IMR-90 (cell line): ENCODE measurements around the gene ING3. TPM values are rescaled to one million over a fixed set of nuclear protein-coding genes. Genes with fewer than 3 reads are reported as not detected.

ENCODE experiments used
- ATAC-seq: fragments of 200-7000 bp; cut with Tn5 transposase; 2 replicates; pipeline ENCODE4 v1.9.1; 2020; ENCODE audit warnings: low read depth, mild to moderate bottlenecking, moderate library complexity
- BruUV-seq: library from RNA; stranded (reverse); fragments of 400-500 nt; replicated peaks from 2 replicates; lab custom pipeline; 2021; lab: Mats Ljungman, UMichigan
- CTCF ChIA-PET: fragments of 300-600 bp; formaldehyde crosslinking; extraction: SDS; loops from one replicate; lab custom pipeline; 2021; ENCODE audit warnings: antibody characterized with exemption; lab: Yijun Ruan, JAX
- POLR2A ChIA-PET: fragments of 300-600 bp; sonication (Branson Sonifier 250); formaldehyde crosslinking; loops from one replicate; lab custom pipeline; 2022; ENCODE audit warnings: antibody characterized with exemption; ENCODE audit not compliant: unreplicated experiment; lab: Charles Lee
- DNase-seq: peaks from one replicate; pipeline ENCODE4 v3.0.0; 2013
- H2AFZ ChIP-seq: replicated peaks from 2 replicates; pipeline ENCODE3; 2013; ENCODE audit warnings: low read length, mild to moderate bottlenecking; ENCODE audit not compliant: poor library complexity
- H2AK5ac ChIP-seq: 2 replicates; pipeline ENCODE4 v1.6.1; 2013; ENCODE audit warnings: low read depth, low read length, inconsistent platforms
- H2AK9ac ChIP-seq: replicated peaks from 2 replicates; pipeline ENCODE3; 2013; ENCODE audit warnings: mild to moderate bottlenecking, low read depth, low read length, moderate library complexity; ENCODE audit not compliant: poor library complexity
- H2BK120ac ChIP-seq: 2 replicates; pipeline ENCODE4 v1.6.1; 2013; ENCODE audit warnings: low read depth, low read length, inconsistent platforms
- H2BK15ac ChIP-seq: 3 replicates; pipeline ENCODE4 v1.6.1; 2013; ENCODE audit warnings: low read depth, low read length, inconsistent platforms
- H2BK20ac ChIP-seq: 2 replicates; pipeline ENCODE4 v1.6.1; 2013; ENCODE audit warnings: low read depth, mild to moderate bottlenecking, inconsistent platforms, low read length, moderate library complexity
- H2BK5ac ChIP-seq: 2 replicates; pipeline ENCODE4 v1.6.1; 2013; ENCODE audit warnings: mild to moderate bottlenecking, low read depth, low read length, inconsistent platforms; ENCODE audit not compliant: poor library complexity, severe bottlenecking
- H3K14ac ChIP-seq: replicated peaks from 2 replicates; pipeline ENCODE4 v1.6.1; 2013; ENCODE audit warnings: low read depth, low read length, inconsistent platforms
- H3K18ac ChIP-seq: 2 replicates; pipeline ENCODE4 v1.6.1; 2013; ENCODE audit warnings: low read depth, low read length, control low read depth
- H3K23ac ChIP-seq: 2 replicates; pipeline ENCODE4 v1.6.1; 2013; ENCODE audit warnings: low read depth, low read length, inconsistent platforms
- H3K27ac ChIP-seq: 2 replicates; pipeline ENCODE4 v1.5.1; 2013; ENCODE audit warnings: mild to moderate bottlenecking, control low read depth, low read length; ENCODE audit not compliant: insufficient read depth
- H3K27me3 ChIP-seq: 2 replicates; pipeline ENCODE4 v1.6.1; 2013; ENCODE audit warnings: low read length; ENCODE audit not compliant: control insufficient read depth, insufficient read depth
- H3K36me3 ChIP-seq: 2 replicates; pipeline ENCODE4 v1.6.1; 2013; ENCODE audit warnings: low read length, mixed read lengths; ENCODE audit not compliant: control insufficient read depth, insufficient read depth
- H3K4ac ChIP-seq: 2 replicates; pipeline ENCODE4 v1.6.1; 2013; ENCODE audit warnings: low read depth, low read length, inconsistent platforms
- H3K4me1 ChIP-seq: 2 replicates; pipeline ENCODE4 v1.6.1; 2013; ENCODE audit warnings: low read length, mixed read lengths; ENCODE audit not compliant: control insufficient read depth, insufficient read depth
- H3K4me2 ChIP-seq: 2 replicates; pipeline ENCODE4 v1.6.1; 2013; ENCODE audit warnings: low read depth, mild to moderate bottlenecking, control low read depth, low read length, moderate library complexity
- H3K4me3 ChIP-seq: 2 replicates; pipeline ENCODE4 v1.5.1; 2013; ENCODE audit warnings: low read depth, mild to moderate bottlenecking, control low read depth, low read length, moderate library complexity; ENCODE audit not compliant: insufficient read depth
- H3K56ac ChIP-seq: 2 replicates; pipeline ENCODE4 v1.6.1; 2013; ENCODE audit warnings: low read length, inconsistent platforms; ENCODE audit not compliant: insufficient read depth; ENCODE audit errors: extremely low read depth
- H3K79me1 ChIP-seq, 2 experiments: 2 replicates each; pipeline ENCODE4 v1.6.1; 2013; ENCODE audit warnings: low read length in 2 of 2, inconsistent platforms in 1 of 2, low read depth in 1 of 2
- H3K9ac ChIP-seq: 2 replicates; pipeline ENCODE4 v1.6.1; 2013; ENCODE audit warnings: low read depth, low read length, control low read depth
- H3K9me1 ChIP-seq: 2 replicates; pipeline ENCODE4 v1.6.1; 2013; ENCODE audit warnings: low read length, inconsistent platforms; ENCODE audit not compliant: insufficient read depth
- H3K9me3 ChIP-seq: 2 replicates; pipeline ENCODE4 v1.6.1; 2013; ENCODE audit warnings: low read length; ENCODE audit not compliant: control insufficient read depth, insufficient read depth
- H4K20me1 ChIP-seq: 2 replicates; pipeline ENCODE4 v1.6.1; 2013; ENCODE audit warnings: low read length, inconsistent platforms; ENCODE audit not compliant: insufficient read depth
- H4K5ac ChIP-seq: 2 replicates; pipeline ENCODE4 v1.6.1; 2013; ENCODE audit warnings: mild to moderate bottlenecking, low read depth, low read length, control low read depth
- H4K8ac ChIP-seq, 2 experiments: 2 replicates each; pipeline ENCODE4 v1.6.1; 2013; ENCODE audit warnings: low read depth in 2 of 2, low read length in 2 of 2, control low read depth in 1 of 2, inconsistent platforms in 1 of 2
- H4K91ac ChIP-seq: 2 replicates; pipeline ENCODE4 v1.6.1; 2013; ENCODE audit warnings: low read depth, low read length, inconsistent platforms; ENCODE audit not compliant: insufficient read depth
- BHLHE40 ChIP-seq: fragments of 150-350 bp; IDR thresholded peaks from 2 replicates; pipeline ENCODE4 v1.6.1; 2016; ENCODE audit warnings: mild to moderate bottlenecking, low read depth, low read length
- FOS ChIP-seq: fragments of 150-350 bp; IDR thresholded peaks from 2 replicates; pipeline ENCODE4 v1.6.1; 2016; ENCODE audit warnings: low read depth, low read length
- MXI1 ChIP-seq: IDR thresholded peaks from 2 replicates; pipeline ENCODE4 v1.6.1; 2012; ENCODE audit warnings: low read depth, mild to moderate bottlenecking, low read length, moderate library complexity, borderline replicate concordance
- POLR2A ChIP-seq: IDR thresholded peaks from 2 replicates; pipeline ENCODE4 v1.6.1; 2012; ENCODE audit warnings: mild to moderate bottlenecking, low read depth, low read length
- RAD21 ChIP-seq: IDR thresholded peaks from 2 replicates; pipeline ENCODE4 v1.6.1; 2012; ENCODE audit warnings: low read length, improper control_type of control experiment
- RCOR1 ChIP-seq: IDR thresholded peaks from 2 replicates; pipeline ENCODE4 v1.6.1; 2012; ENCODE audit warnings: mild to moderate bottlenecking, low read length, improper control_type of control experiment; ENCODE audit not compliant: insufficient replicate concordance
- SMC3 ChIP-seq: fragments of 150-350 bp; IDR thresholded peaks from 2 replicates; pipeline ENCODE4 v1.6.1; 2016; ENCODE audit warnings: low read depth, mild to moderate bottlenecking, antibody characterized with exemption, low read length, moderate library complexity
- WGBS, 2 experiments: methylation state at CpG; one replicate each; pipeline versions ENCODE4 v1.1.5 to v1.1.7; 2013; ENCODE audit warnings: missing lambda C conversion rate in 2 of 2; ENCODE audit not compliant: insufficient read length in 1 of 2; ENCODE audit errors: extremely low coverage in 2 of 2; 5-methylcytosine and 5-hydroxymethylcytosine counted together
- dilution Hi-C: fragments of 300-500 bp; cut with HindIII; formaldehyde crosslinking; loops from one replicate; pipeline ENCODE4 v1.14.3; 2018; ENCODE audit warnings: low sequenced_read_pairs; ENCODE audit not compliant: unreplicated experiment
- in situ Hi-C: fragments of 300-500 bp; cut with MboI; formaldehyde crosslinking; loops from 3 replicates; pipeline ENCODE4 v1.14.3; 2019; ENCODE audit warnings: low sequenced_read_pairs, inconsistent platforms, mixed read lengths
- intact Hi-C: fragments of 100-400 bp; cut with micrococcal nuclease; formaldehyde crosslinking; loops from 2 replicates; pipeline ENCODE4 v1.10.0; 2022
- polyA plus RNA-seq, 3 experiments: library from polyadenylated mRNA; depleted of rRNA; stranded (reverse); fragments of >200 nt; gene quantifications; 2 replicates each; pipeline ENCODE4 v1.2.3, GENCODE V29; 2012; ENCODE audit warnings: low replicate concordance in 1 of 3
- total RNA-seq: library from RNA; depleted of rRNA; stranded (reverse); fragments of >200 nt; gene quantifications from 2 replicates; pipeline ENCODE4 v1.2.3, GENCODE V29; 2012

Gene ING3
- total and polyA plus RNA-seq, 2 of the 4 experiments (the other 2 are of a cell fraction) = 7.2 to 11.3 TPM

DNA sequence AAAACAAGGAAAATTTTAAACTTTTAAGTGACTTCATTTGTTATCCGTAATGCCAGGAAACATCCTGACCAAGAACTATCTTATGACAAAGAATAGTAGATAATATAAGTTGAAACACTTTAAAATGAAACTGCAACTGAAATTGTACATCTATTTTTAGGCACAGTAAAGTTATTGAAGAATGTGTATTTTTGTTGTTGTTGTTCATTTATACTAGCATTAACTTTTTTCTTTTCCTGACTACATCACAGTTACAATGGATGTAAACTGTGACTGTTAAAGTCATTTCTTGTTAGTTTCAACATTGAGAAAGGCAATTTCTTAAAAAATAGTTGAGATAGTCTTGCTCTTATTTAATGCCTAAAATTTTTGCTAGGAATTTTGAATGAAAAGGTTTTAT is 40.6 kb downstream of the ING3 start (continued):
- no peak for TF ChIP-seq RAD21

GRCh38 chr7:120991581-120991980 is 41.0 kb downstream of the ING3 start:
- ChIA-PET CTCF (interaction anchor here (1.4 to 4.9 kb wide), 2 partner anchors 85 to 91 kb away, joined by 3 to 46 read pairs; no protein-coding TSS in a partner anchor), POLR2A (no interaction called here)
- Histone ChIP-seq H2AK5ac (no peak overlapping the region), H2AK9ac (no peak overlapping the region), H3K27ac (no peak overlapping the region; the same call in 1 of the 2 replicates), H3K9me3 (no peaks in the 10 kb centered on the region), H3K56ac (0 out of 2 replicates have a peak overlapping the region, but pooled peaks have one; percentile 95), H4K20me1 (no peaks in the 10 kb centered on the region; the same call in 1 of the 2 replicates), H3K14ac (peak overlapping the region; percentile 79), H3K23ac (peak overlapping the region; percentile 83; the same call in 1 of the 2 replicates), H3K4me1 (peaks cover 3% of the 10 kb centered on the region), H4K91ac (no peak overlapping the region), H3K4me2 (peak overlapping the region; percentile 80; the same call in 1 of the 2 replicates), H3K9me1 (peaks cover 6% of the 10 kb centered on the region; the same call in 1 of the 2 replicates), H2BK120ac (peak overlapping the region; percentile 65; the same call in 1 of the 2 replicates), H4K5ac (no peak overlapping the region), H2BK5ac (peak overlapping the region; percentile 98), H2AFZ (no peak overlapping the region), H3K79me1 (peaks cover 9 to 32% of the 10 kb centered on the region in 2 experiments), H3K36me3 (no peaks in the 10 kb centered on the region; the same call in 1 of the 2 replicates), H2BK15ac (no peak overlapping the region; the same call in 2 of the 3 replicates), H3K4ac (peak overlapping the region; percentile 65; the same call in 1 of the 2 replicates), H3K4me3 (peak overlapping the region; percentile 86; the same call in 1 of the 2 replicates), H3K18ac (peak overlapping the region; percentile 27; the same call in 1 of the 2 replicates), H3K9ac (peak overlapping the region; percentile 78; the same call in 1 of the 2 replicates), H4K8ac (peak overlapping the region in 1 of 2 experiments; percentile 27; a peak in 1 of 4 replicates), H3K27me3 (no peaks in the 10 kb centered on the region), H2BK20ac (peak overlapping the region; percentile 53; the same call in 1 of the 2 replicates)
- intact Hi-C loops (no loop called here), dilution Hi-C loops (loop anchor here (25.0 kb wide), 1 partner anchor 96 kb away; no protein-coding TSS in a partner anchor), in situ Hi-C loops (loop anchor here (5.0 to 25.0 kb wide), 2 partner anchors 86 to 346 kb away; partner anchors contain the start of gene WNT16)
- BruUV-seq = no TSS peak
- TF ChIP-seq BHLHE40 = no peak
- peak; percentile 7; the same call in 1 of the 2 replicates for TF ChIP-seq RAD21
- no peak for TF ChIP-seq RCOR1
- 0 out of 2 replicates have a peak, but pooled peaks have one; percentile 29 for TF ChIP-seq POLR2A
- TF ChIP-seq SMC3 = no peak
- TF ChIP-seq FOS = no peak
- TF ChIP-seq MXI1 = peak; percentile 25; the same call in 1 of the 2 replicates
- ATAC-seq (no peak), DNase-seq (peak; percentile 90)
- WGBS, 2 experiments = no CpG with 5 or more reads among the region's 2 CpGs
